Ishikawa (cell line): ENCODE data around the gene SYNPR.

Experiments used
- CEBPB ChIP-seq: IDR thresholded peaks from 2 replicates; pipeline ENCODE4 v1.6.1; 2012
- EP300 ChIP-seq: IDR thresholded peaks from 2 replicates; pipeline ENCODE4 v1.6.1; 2012; ENCODE audit warnings: borderline replicate concordance
- NFIC ChIP-seq: IDR thresholded peaks from 2 replicates; pipeline ENCODE4 v1.6.1; 2012
- RAD21 ChIP-seq: IDR thresholded peaks from 2 replicates; pipeline ENCODE4 v1.6.1; 2012; ENCODE audit warnings: low read depth
- USF1 ChIP-seq: IDR thresholded peaks from 2 replicates; pipeline ENCODE4 v1.6.1; 2012

GRCh38 chr3:63323766-63324165 lies 45.7 kb downstream of the SYNPR start:
- TF ChIP-seq CEBPB (no peak), EP300 (no peak), RAD21 (no peak), USF1 (no peak), NFIC (no peak)
